T-helper 2 cell treated with Interferon-gamma antibody and Interleukin-4, amounts not matched to agents 5 μg/mL and 100 μg/mL, for 36 hours (primary cell): Measurements from ENCODE around the gene CEP76.

Experiments
- DNase-seq: peaks from one replicate; pipeline ENCODE4 v3.0.0; 2021; ENCODE audit warnings: low spot score
- H3K27ac Mint-ChIP-seq: one replicate; pipeline ENCODE4 v1.8.0; 2021; ENCODE audit warnings: mild to moderate bottlenecking, mixed read lengths
- H3K27me3 Mint-ChIP-seq: one replicate; pipeline ENCODE4 v1.8.0; 2021; ENCODE audit warnings: low read depth, mixed read lengths
- H3K36me3 Mint-ChIP-seq: one replicate; pipeline ENCODE4 v1.8.0; 2021; ENCODE audit warnings: low read depth, mixed read lengths
- H3K4me1 Mint-ChIP-seq: one replicate; pipeline ENCODE4 v1.8.0; 2021; ENCODE audit warnings: low read depth, mixed read lengths
- H3K4me3 Mint-ChIP-seq: one replicate; pipeline ENCODE4 v1.8.0; 2022; ENCODE audit warnings: mild to moderate bottlenecking, moderate library complexity, mixed read lengths
- H3K9me3 Mint-ChIP-seq: one replicate; pipeline ENCODE4 v1.8.0; 2021; ENCODE audit warnings: mixed read lengths

The CEP76 gene

DNA sequence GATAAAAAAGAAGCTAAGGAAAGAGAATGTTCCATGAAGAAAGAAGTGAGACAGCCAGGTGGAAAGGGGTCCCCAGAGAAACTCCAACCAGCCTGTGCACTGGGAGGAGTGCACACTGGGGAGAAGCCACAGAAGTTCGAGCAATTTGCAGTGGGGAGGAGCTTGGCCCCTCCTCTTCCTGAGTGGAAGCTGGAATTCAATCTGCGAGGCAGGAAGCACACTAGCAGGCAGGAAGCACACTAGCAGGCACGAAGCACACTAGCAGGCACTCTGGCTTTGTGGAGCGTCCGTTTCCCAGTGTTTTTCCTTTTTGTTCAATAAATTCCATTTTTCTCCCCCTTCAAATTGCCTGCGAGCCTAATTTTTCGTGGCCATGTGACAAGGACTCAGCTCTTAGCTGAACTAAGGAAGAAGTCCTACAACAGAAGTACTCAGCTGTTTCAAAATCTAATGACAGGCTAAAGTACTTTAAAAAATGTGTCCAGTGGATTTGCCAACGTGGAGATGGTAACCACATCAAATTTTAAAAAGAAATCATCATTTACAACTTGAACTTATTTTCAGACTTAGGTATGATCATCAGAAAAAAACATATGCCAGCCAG is 23.2 kb downstream of the CEP76 start:
- Mint-ChIP-seq H3K9me3 (no peaks in the 10 kb centered on the region), H3K27me3 (no peaks in the 10 kb centered on the region), H3K4me3 (peak overlapping the region; percentile 12), H3K27ac (peak overlapping the region; percentile 49), H3K4me1 (peaks cover 7% of the 10 kb centered on the region), H3K36me3 (peaks cover 23% of the 10 kb centered on the region)
- DNase-seq, result no peak

- peaks cover 6% of the 10 kb centered on the region for H3K36me3 Mint-ChIP-seq
- no peak for DNase-seq
- H3K4me1 Mint-ChIP-seq, result no peaks in the 10 kb centered on the region
- no peak overlapping the region for H3K4me3 Mint-ChIP-seq
- H3K27ac Mint-ChIP-seq, result no peak overlapping the region
- H3K9me3 Mint-ChIP-seq, result no peaks in the 10 kb centered on the region
- H3K27me3 Mint-ChIP-seq, result no peaks in the 10 kb centered on the region
Observed at GRCh38 chr18:12668041-12668440, 34.5 kb downstream of the CEP76 start.

DNA sequence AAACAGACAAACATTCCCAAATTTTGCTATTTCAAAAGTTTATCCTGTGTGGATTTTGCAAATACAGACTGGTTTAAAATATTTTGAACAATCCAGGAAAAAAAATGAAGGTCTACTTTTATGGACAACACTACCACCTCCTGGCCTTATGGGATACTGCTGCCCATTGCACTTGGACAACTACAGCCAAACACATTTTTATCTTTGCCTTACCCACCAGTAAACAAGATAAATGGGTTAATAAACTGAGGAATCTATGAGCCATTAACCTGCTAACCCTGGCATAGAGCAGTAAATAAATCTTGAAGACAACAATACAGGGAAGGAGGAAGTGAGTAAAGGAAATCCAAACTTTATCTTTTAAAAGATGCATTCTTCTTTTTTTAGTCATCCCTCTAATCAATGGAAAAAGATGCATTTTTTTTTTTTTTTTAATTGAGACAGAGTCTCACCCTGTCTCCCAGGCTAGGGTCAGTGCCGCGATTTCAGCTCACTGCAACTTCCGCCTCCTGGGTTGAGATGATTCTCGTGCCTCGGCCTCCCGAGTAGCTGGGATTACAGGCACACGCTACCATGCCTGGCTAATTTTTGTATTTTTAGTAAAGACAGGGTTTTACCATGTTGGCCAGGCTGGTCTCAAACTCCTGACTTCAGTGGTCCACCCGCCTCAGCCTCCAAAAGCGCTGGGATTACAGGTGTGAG is 42.5 kb downstream of the CEP76 start:
- peak; percentile 15 for DNase-seq
- Mint-ChIP-seq H3K4me1 (peaks cover 17% of the 10 kb centered on the region), H3K27me3 (peaks cover 16% of the 10 kb centered on the region), H3K4me3 (no peak overlapping the region), H3K27ac (no peak overlapping the region), H3K36me3 (peaks cover 5% of the 10 kb centered on the region), H3K9me3 (no peaks in the 10 kb centered on the region)

GRCh38 chr18:12658426-12659138 is 43.9 kb downstream of the CEP76 start:
- no peak for DNase-seq
- Mint-ChIP-seq H3K27me3 (peaks cover 16% of the 10 kb centered on the region), H3K27ac (peak overlapping the region; percentile 81), H3K9me3 (no peaks in the 10 kb centered on the region), H3K36me3 (peaks cover 5% of the 10 kb centered on the region), H3K4me1 (peaks cover 25% of the 10 kb centered on the region), H3K4me3 (peak overlapping the region; percentile 86)

DNA sequence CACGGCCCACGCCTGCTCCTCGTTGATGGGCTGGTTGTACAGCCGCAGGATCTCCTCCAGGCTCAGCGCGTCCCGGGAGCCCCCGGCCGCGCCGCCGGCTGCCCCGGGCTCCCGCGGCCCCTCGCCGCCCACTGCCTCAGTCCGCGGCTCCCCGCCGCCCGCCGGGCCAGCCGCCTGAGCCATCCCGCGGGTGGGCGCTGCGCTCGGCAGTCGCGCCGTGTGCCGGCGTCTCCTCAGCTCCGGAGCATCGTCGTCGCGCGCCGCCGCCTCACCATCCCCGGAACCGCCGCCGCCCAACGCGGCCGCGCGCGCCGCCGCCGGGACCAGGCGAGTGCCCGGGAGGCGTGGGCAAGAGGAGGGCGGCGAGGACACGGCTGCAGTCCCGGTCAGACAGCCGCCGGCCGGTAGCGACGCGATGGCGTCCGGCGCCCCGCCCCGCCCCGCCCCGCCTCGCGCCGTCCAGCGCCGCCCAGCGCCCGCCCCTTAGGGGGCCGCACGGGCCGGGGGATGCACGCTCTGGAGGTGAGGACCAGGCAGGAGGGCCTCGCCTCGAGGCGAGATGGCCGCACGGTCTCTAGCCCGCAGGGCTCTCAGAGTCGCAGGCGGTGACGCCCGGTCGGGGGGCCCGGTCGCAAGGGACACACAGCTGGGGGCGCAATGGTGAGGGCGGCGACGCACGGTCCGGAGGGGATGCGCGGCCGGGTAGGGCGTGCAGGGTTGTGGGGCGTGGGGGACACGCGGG is 44.7 kb downstream of the CEP76 start, which contains the start of gene SPIRE1:
SPIRE1 (minus strand) TSS at position 424 of the 742 bp plus-strand sequence; CDS start at position 183, 241 bp downstream.
- Mint-ChIP-seq H3K4me3 (peak within 1 kb of the TSS; percentile 86), H3K27me3 (peaks cover 16% of the 10 kb centered on the region), H3K9me3 (no peaks in the 10 kb centered on the region), H3K36me3 (peaks cover 7% of the 10 kb centered on the region), H3K4me1 (peaks cover 32% of the 10 kb centered on the region), H3K27ac (peak within 1 kb of the TSS; percentile 81)
- DNase-seq, result peak; percentile 60

- peaks cover 7% of the 10 kb centered on the region for H3K36me3 Mint-ChIP-seq
- peak overlapping the region; percentile 81 for H3K4me3 Mint-ChIP-seq
- H3K27me3 Mint-ChIP-seq, result peaks cover 16% of the 10 kb centered on the region
- peak overlapping the region; percentile 70 for H3K27ac Mint-ChIP-seq
- no peaks in the 10 kb centered on the region for H3K9me3 Mint-ChIP-seq
- peaks cover 39% of the 10 kb centered on the region for H3K4me1 Mint-ChIP-seq
- peak; percentile 34 for DNase-seq
Observed at GRCh38 chr18:12656938-12657683, 45.4 kb downstream of the CEP76 start.

DNA sequence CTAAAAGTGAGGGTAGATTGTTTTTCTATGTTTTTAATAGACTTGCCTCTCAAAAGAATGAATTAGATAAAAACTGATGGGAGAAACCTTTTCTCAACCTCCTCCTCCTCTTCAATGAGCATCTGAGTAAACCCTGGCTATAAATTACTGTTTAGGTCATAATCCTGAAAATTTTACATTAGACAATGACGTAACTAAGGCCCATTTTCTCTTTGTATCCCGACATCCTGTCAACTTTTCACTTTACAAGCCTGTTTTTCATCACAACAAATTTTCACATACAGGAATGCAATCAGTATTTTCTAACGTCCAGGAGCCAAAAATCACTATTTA is 46.0 kb downstream of the CEP76 start:
- Mint-ChIP-seq H3K4me1 (peaks cover 45% of the 10 kb centered on the region), H3K9me3 (no peaks in the 10 kb centered on the region), H3K27me3 (peaks cover 16% of the 10 kb centered on the region), H3K4me3 (peak overlapping the region; percentile 81), H3K36me3 (peaks cover 7% of the 10 kb centered on the region), H3K27ac (peak overlapping the region; percentile 70)
- no peak for DNase-seq

GRCh38 chr18:12654971-12655370 is 47.6 kb downstream of the CEP76 start:
- Mint-ChIP-seq H3K27ac (peak overlapping the region; percentile 1), H3K4me1 (peaks cover 48% of the 10 kb centered on the region), H3K4me3 (peak overlapping the region; percentile 65), H3K36me3 (peaks cover 7% of the 10 kb centered on the region), H3K9me3 (no peaks in the 10 kb centered on the region), H3K27me3 (peaks cover 16% of the 10 kb centered on the region)
- no peak for DNase-seq

GRCh38 chr18:12652861-12653401 is 49.6 kb downstream of the CEP76 start:
- Mint-ChIP-seq H3K4me3 (peak overlapping the region; percentile 71), H3K9me3 (no peaks in the 10 kb centered on the region), H3K36me3 (peaks cover 7% of the 10 kb centered on the region), H3K27ac (peak overlapping the region; percentile 73), H3K4me1 (peaks cover 49% of the 10 kb centered on the region), H3K27me3 (peaks cover 9% of the 10 kb centered on the region)
- peak; percentile 71 for DNase-seq

GRCh38 chr18:12651651-12652050 is 50.9 kb downstream of the CEP76 start:
- Mint-ChIP-seq H3K4me3 (no peak overlapping the region), H3K4me1 (peaks cover 48% of the 10 kb centered on the region)

GRCh38 chr18:12647773-12648172 is 54.8 kb downstream of the CEP76 start:
- Mint-ChIP-seq H3K27ac (no peak overlapping the region), H3K36me3 (no peaks in the 10 kb centered on the region), H3K27me3 (no peaks in the 10 kb centered on the region), H3K9me3 (no peaks in the 10 kb centered on the region), H3K4me1 (peaks cover 20% of the 10 kb centered on the region), H3K4me3 (no peak overlapping the region)
- DNase-seq, result no peak

More at GRCh38 chr18:12651651-12652050, 50.9 kb downstream of the CEP76 start:
- no peak for DNase-seq
- H3K27me3 Mint-ChIP-seq, result peaks cover 8% of the 10 kb centered on the region
- peaks cover 6% of the 10 kb centered on the region for H3K36me3 Mint-ChIP-seq
- peak overlapping the region; percentile 33 for H3K27ac Mint-ChIP-seq
- no peaks in the 10 kb centered on the region for H3K9me3 Mint-ChIP-seq

GRCh38 chr18:12645751-12646203 is 56.7 kb downstream of the CEP76 start:
- Mint-ChIP-seq H3K27me3 (no peaks in the 10 kb centered on the region), H3K4me1 (peaks cover 5% of the 10 kb centered on the region), H3K4me3 (no peak overlapping the region), H3K9me3 (no peaks in the 10 kb centered on the region), H3K36me3 (no peaks in the 10 kb centered on the region), H3K27ac (no peak overlapping the region)
- no peak for DNase-seq

- H3K4me3 Mint-ChIP-seq, result no peak overlapping the region
- no peak for DNase-seq
Observed at GRCh38 chr18:12645254-12645653, 57.3 kb downstream of the CEP76 start.

More at GRCh38 chr18:12645254-12645653, 57.3 kb downstream of the CEP76 start:
- Mint-ChIP-seq H3K36me3 (no peaks in the 10 kb centered on the region), H3K27ac (no peak overlapping the region), H3K27me3 (no peaks in the 10 kb centered on the region), H3K4me1 (peaks cover 7% of the 10 kb centered on the region), H3K9me3 (no peaks in the 10 kb centered on the region)
